Caco-2 (cell line): ENCODE measurements around the gene SLC25A39. TPM values are rescaled to one million over a fixed set of nuclear protein-coding genes. Genes with fewer than 3 reads are reported as not detected.
A peak's percentile ranks its signal among the peaks of the same experiment; 100 is the strongest.

Experiments
- BruUV-seq: library from RNA; stranded (reverse); fragments of 400-500 nt; replicated peaks from 2 replicates; lab custom pipeline; 2021; lab: Mats Ljungman, UMichigan
- CTCF ChIA-PET: fragments of 300-600 bp; sonication (Branson Sonifier 250); formaldehyde crosslinking; loops from one replicate; lab custom pipeline; 2022; ENCODE audit warnings: antibody characterized with exemption; lab: Charles Lee
- POLR2A ChIA-PET: fragments of 300-600 bp; sonication (Branson Sonifier 250); formaldehyde crosslinking; loops from one replicate; lab custom pipeline; 2022; ENCODE audit warnings: antibody characterized with exemption; lab: Charles Lee
- DNase-seq, 2 experiments: peaks; one replicate each; pipeline versions ENCODE4 v3.0.0 to v3.0.0-alpha.2; 2020 to 2022
- H3K27me3 ChIP-seq: replicated peaks from 2 replicates; pipeline ENCODE4 v1.6.0; 2011; ENCODE audit warnings: low read length; ENCODE audit not compliant: control insufficient read depth, insufficient read depth
- H3K36me3 ChIP-seq: 2 replicates; pipeline ENCODE4 v1.5.1; 2011; ENCODE audit warnings: low read length; ENCODE audit not compliant: control insufficient read depth, insufficient read depth
- H3K4me1 ChIP-seq: fragments of 250-450 bp; sonication (Bioruptor Pico); 2 replicates; pipeline ENCODE4 v1.5.1; 2020; ENCODE audit warnings: mild to moderate bottlenecking
- H3K4me3 ChIP-seq: 2 replicates; pipeline ENCODE4 v1.5.1; 2011; ENCODE audit warnings: low read depth, mild to moderate bottlenecking, control low read depth, low read length
- H3K9me3 ChIP-seq: fragments of 250-450 bp; sonication (Bioruptor Pico); 2 replicates; pipeline ENCODE4 v1.5.1; 2020; ENCODE audit warnings: mild to moderate bottlenecking, moderate library complexity
- H3K27ac Mint-ChIP-seq: one replicate; pipeline ENCODE4 v1.8.0; 2022; ENCODE audit warnings: mixed read lengths; ENCODE audit not compliant: unreplicated experiment
- H3K27me3 Mint-ChIP-seq: one replicate; pipeline ENCODE4 v1.8.0; 2022; ENCODE audit warnings: mixed read lengths; ENCODE audit not compliant: insufficient read depth, unreplicated experiment
- H3K36me3 Mint-ChIP-seq: one replicate; pipeline ENCODE4 v1.8.0; 2022; ENCODE audit warnings: mild to moderate bottlenecking, mixed read lengths; ENCODE audit not compliant: insufficient read depth, unreplicated experiment
- H3K4me1 Mint-ChIP-seq: one replicate; pipeline ENCODE4 v1.8.0; 2022; ENCODE audit warnings: low read depth, mixed read lengths; ENCODE audit not compliant: unreplicated experiment
- H3K4me3 Mint-ChIP-seq: one replicate; pipeline ENCODE4 v1.8.0; 2022; ENCODE audit warnings: mild to moderate bottlenecking, moderate library complexity, mixed read lengths; ENCODE audit not compliant: unreplicated experiment
- H3K9me3 Mint-ChIP-seq: one replicate; pipeline ENCODE4 v1.8.0; 2022; ENCODE audit warnings: mixed read lengths; ENCODE audit not compliant: unreplicated experiment
- CTCF ChIP-seq, 2 experiments: fragments of 200-600 bp in 1 of 2; IDR thresholded peaks; 1 replicate in 1 of 2; 2 replicates in 1 of 2; pipeline versions ENCODE4 v1.5.1 to v1.8.0; 2011 to 2022; ENCODE audit warnings: antibody characterized with exemption in 1 of 2, control low read depth in 1 of 2, inconsistent platforms in 1 of 2, low read depth in 1 of 2, low read length in 1 of 2, mild to moderate bottlenecking in 1 of 2, moderate library complexity in 1 of 2; ENCODE audit not compliant: insufficient read depth in 1 of 2, severe bottlenecking in 1 of 2, unreplicated experiment in 1 of 2
- intact Hi-C: fragments of 100-400 bp; cut with micrococcal nuclease; formaldehyde crosslinking; loops from one replicate; pipeline ENCODE4 v1.10.0; 2022; ENCODE audit not compliant: unreplicated experiment
- total RNA-seq: library from RNA; stranded (reverse); gene quantifications from 2 replicates; pipeline ENCODE4 v1.2.3, GENCODE V29; 2022

SLC25A39 gene
- total RNA-seq, 1 experiment from 2014 or later: 155 TPM

DNA sequence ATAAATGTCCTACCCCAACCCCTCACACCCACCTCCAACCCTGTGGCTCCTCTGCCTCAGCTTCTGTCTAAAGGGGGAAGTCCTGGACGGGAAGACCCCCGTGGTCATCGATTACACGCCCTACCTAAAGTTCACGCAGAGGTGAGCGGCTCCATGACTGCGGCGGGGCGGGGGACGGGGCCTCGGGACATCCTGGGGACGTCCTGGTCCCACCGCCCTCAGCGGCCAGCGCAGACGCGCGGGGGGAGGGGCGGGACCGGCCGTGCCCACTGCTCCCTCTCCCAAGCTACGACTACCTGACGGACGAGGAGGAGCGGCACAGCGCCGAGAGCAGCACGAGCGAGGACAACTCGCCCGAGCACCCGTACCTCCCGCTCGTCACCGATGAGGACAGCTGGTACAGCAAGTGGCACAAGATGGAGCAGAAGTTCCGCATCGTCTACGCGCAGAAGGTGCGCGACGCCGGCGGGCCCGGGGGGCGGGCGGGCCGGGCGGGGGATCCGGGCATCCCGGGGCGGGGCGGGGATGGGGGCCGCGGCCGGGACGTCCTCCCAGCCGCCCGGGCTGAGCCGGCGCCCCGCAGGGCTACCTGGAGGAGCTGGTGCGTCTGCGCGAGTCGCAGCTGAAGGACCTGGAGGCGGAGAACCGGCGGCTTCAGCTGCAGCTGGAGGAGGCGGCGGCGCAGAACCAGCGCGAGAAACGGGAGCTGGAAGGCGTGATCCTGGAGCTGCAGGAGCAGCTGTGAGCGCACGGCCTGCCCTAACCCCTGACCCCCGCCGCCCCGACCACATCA, 9.6 kb downstream of the SLC25A39 start:
- TF ChIP-seq CTCF (IDR thresholded peaks at IDR 0.05; ENCODE audit: insufficient read depth in 1 of 2, low read depth in 1 of 2, low read length in 1 of 2, severe bottlenecking in 1 of 2, unreplicated experiment in 1 of 2): no peak
- DNase-seq: peak; percentile 73 to 74
- Mint-ChIP-seq H3K4me3 (peak overlapping the region; percentile 85), H3K27me3 (peaks cover 19% of the 10 kb centered on the region), H3K4me1 (peaks cover 18% of the 10 kb centered on the region), H3K36me3 (peaks cover 29% of the 10 kb centered on the region), H3K27ac (no peak overlapping the region), H3K9me3 (no peaks in the 10 kb centered on the region)
- Histone ChIP-seq H3K4me3 (peak overlapping the region; percentile 43), H3K9me3 (no peaks in the 10 kb centered on the region), H3K27me3 (no peaks in the 10 kb centered on the region; the same call in 1 of the 2 replicates), H3K36me3 (no peaks in the 10 kb centered on the region), H3K4me1 (peaks cover 13% of the 10 kb centered on the region)
- intact Hi-C loops: no loop called here
- BruUV-seq: no TSS peak
- POLR2A ChIA-PET: no interaction called here
- CTCF ChIA-PET: interaction anchor here (0.6 kb wide), 1 partner anchor 60 kb away, joined by 3 read pairs; no protein-coding TSS in a partner anchor

DNA sequence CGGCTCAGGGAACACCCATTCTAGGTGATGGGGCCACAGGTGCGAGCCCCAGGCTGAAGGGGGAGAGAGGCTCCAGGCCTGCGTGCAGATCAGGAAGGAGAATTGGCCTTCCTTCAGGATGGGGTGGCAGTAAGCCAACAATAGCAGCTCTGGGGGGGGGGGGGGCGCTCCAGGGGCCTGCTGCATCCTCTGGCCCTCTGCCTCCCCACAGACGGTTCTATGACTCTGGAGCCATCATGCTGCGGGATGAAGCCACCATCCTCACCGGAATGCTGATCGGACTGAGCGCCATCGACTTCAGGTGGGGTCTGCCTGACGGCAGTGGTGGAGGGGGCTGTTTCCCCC, 10.1 kb downstream of the SLC25A39 start:
- Histone ChIP-seq H3K4me1 (peaks cover 13% of the 10 kb centered on the region), H3K36me3 (no peaks in the 10 kb centered on the region), H3K4me3 (peak overlapping the region; percentile 43), H3K9me3 (no peaks in the 10 kb centered on the region), H3K27me3 (no peaks in the 10 kb centered on the region; the same call in 1 of the 2 replicates)
- peaks cover 33% of the 10 kb centered on the region for H3K36me3 Mint-ChIP-seq
- H3K27ac Mint-ChIP-seq: no peak overlapping the region
- no TSS peak for BruUV-seq
- peaks cover 18% of the 10 kb centered on the region for H3K4me1 Mint-ChIP-seq
- intact Hi-C loops: no loop called here
- H3K27me3 Mint-ChIP-seq: peaks cover 19% of the 10 kb centered on the region
- H3K4me3 Mint-ChIP-seq: peak overlapping the region; percentile 85
- DNase-seq: no peak
- H3K9me3 Mint-ChIP-seq: no peaks in the 10 kb centered on the region
- ChIA-PET CTCF (no interaction called here), POLR2A (no interaction called here)
- TF ChIP-seq CTCF (IDR thresholded peaks at IDR 0.05; ENCODE audit: insufficient read depth in 1 of 2, low read depth in 1 of 2, low read length in 1 of 2, severe bottlenecking in 1 of 2, unreplicated experiment in 1 of 2): no peak

DNA sequence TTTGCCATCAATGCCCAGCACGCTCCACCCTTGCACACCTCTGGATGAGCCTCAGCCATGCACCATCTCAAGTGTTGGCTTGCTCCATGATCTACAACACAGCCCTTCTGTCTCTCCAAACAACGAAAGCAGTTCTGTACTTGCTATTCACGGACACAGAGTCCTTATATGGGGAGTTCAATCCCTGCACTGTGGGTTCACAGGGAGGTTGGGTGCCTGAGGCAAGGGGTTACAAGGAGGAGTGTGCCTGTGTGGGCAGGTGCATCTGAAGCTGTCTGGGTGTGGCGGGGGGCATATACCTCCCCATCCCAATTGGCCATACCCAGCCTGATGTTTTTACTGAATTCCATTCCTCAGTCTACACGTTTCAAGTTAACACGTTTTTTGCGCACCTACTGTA, 10.6 kb downstream of the SLC25A39 start:
- POLR2A ChIA-PET: no interaction called here
- peaks cover 34% of the 10 kb centered on the region for H3K36me3 Mint-ChIP-seq
- no peak overlapping the region for H3K27ac Mint-ChIP-seq
- no TSS peak for BruUV-seq
- H3K4me1 ChIP-seq: peaks cover 13% of the 10 kb centered on the region
- H3K4me1 Mint-ChIP-seq: peaks cover 18% of the 10 kb centered on the region
- no peak overlapping the region for H3K4me3 ChIP-seq
- no peak for DNase-seq
- H3K9me3 ChIP-seq: no peaks in the 10 kb centered on the region
- H3K36me3 ChIP-seq: no peaks in the 10 kb centered on the region
- intact Hi-C loops: no loop called here
- peaks cover 19% of the 10 kb centered on the region for H3K27me3 Mint-ChIP-seq
- no peaks in the 10 kb centered on the region; the same call in 1 of the 2 replicates for H3K27me3 ChIP-seq
- TF ChIP-seq CTCF (IDR thresholded peaks at IDR 0.05; ENCODE audit: insufficient read depth in 1 of 2, low read depth in 1 of 2, low read length in 1 of 2, severe bottlenecking in 1 of 2, unreplicated experiment in 1 of 2): no peak
- no peaks in the 10 kb centered on the region for H3K9me3 Mint-ChIP-seq
- CTCF ChIA-PET: no interaction called here
- H3K4me3 Mint-ChIP-seq: peak overlapping the region; percentile 85
